DND-41 (cell line): ENCODE data around the gene MCCC2.
"Not testable (repeated sequence)": the region's sequence is repeated elsewhere in the genome, so short reads cannot be mapped to it uniquely, and the experiment has no call there.

Source experiments
- EZH2 ChIP-seq: IDR thresholded peaks from 3 replicates; pipeline ENCODE4 v1.6.1; 2012; ENCODE audit warnings: borderline replicate concordance, low read depth, mild to moderate bottlenecking, moderate library complexity, low read length, inconsistent platforms; ENCODE audit not compliant: severe bottlenecking
- TF ChIP-seq, protein P1 (sequence below): IDR thresholded peaks from 2 replicates; pipeline ENCODE4 v1.5.1; 2012; ENCODE audit warnings: borderline replicate concordance, low read length, moderate library complexity, mild to moderate bottlenecking; ENCODE audit not compliant: poor library complexity, severe bottlenecking; ENCODE audit errors: extremely low read depth

DNA sequence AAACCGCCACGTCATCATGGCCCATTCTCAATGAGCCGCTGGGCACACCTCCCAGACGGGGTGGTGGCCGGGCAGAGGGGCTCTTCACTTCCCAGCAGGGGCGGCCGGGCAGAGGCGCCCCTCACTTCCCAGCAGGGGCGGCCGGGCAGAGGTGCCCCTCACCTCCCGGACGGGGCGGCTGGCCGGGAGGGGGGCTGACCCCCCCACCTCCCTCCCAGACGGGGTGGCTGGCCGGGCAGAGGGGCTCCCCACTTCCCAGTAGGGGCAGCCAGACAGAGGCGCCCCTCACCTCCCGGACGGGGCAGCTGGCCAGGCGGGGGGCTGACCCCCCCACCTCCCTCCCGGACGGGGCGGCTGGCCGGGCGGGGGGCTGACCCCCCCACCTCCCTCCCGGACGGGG lies 35.6 kb upstream of the MCCC2 start:
- TF ChIP-seq, protein P1, sequence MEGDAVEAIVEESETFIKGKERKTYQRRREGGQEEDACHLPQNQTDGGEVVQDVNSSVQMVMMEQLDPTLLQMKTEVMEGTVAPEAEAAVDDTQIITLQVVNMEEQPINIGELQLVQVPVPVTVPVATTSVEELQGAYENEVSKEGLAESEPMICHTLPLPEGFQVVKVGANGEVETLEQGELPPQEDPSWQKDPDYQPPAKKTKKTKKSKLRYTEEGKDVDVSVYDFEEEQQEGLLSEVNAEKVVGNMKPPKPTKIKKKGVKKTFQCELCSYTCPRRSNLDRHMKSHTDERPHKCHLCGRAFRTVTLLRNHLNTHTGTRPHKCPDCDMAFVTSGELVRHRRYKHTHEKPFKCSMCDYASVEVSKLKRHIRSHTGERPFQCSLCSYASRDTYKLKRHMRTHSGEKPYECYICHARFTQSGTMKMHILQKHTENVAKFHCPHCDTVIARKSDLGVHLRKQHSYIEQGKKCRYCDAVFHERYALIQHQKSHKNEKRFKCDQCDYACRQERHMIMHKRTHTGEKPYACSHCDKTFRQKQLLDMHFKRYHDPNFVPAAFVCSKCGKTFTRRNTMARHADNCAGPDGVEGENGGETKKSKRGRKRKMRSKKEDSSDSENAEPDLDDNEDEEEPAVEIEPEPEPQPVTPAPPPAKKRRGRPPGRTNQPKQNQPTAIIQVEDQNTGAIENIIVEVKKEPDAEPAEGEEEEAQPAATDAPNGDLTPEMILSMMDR: not testable (repeated sequence)
- TF ChIP-seq EZH2: not testable (repeated sequence)
